Thymus (tissue), 11 donors: ENCODE results near the gene SH3PXD2A. TPM values are rescaled to one million over a fixed set of nuclear protein-coding genes. Genes with fewer than 3 reads are reported as not detected.

Experiments
- DNase-seq, 9 donors: peaks; one replicate each; pipeline ENCODE4 v3.0.0-alpha.2; 2013; ENCODE audit warnings: low spot score in 9 of 9, low read depth in 6 of 9, missing footprints in 1 of 9
- H3K27ac ChIP-seq, 2 donors: one replicate each; pipeline ENCODE4 v1.5.1; 2013; ENCODE audit warnings: control low read depth in 1 of 2, low read depth in 1 of 2, low read length in 1 of 2, mild to moderate bottlenecking in 1 of 2, moderate library complexity in 1 of 2
- H3K27me3 ChIP-seq, 2 donors: one replicate each; pipeline ENCODE4 v1.5.1; 2013; ENCODE audit warnings: low read length in 1 of 2; ENCODE audit not compliant: control insufficient read depth in 2 of 2, insufficient read depth in 1 of 2
- H3K36me3 ChIP-seq, 2 donors: one replicate each; pipeline ENCODE4 v1.5.1; 2013; ENCODE audit warnings: low read length in 1 of 2, mild to moderate bottlenecking in 1 of 2, moderate library complexity in 1 of 2; ENCODE audit not compliant: control insufficient read depth in 2 of 2, insufficient read depth in 2 of 2
- H3K4me1 ChIP-seq, 2 donors: one replicate each; pipeline ENCODE4 v1.5.1; 2013; ENCODE audit warnings: low read length in 2 of 2; ENCODE audit not compliant: control insufficient read depth in 2 of 2, insufficient read depth in 2 of 2
- H3K4me3 ChIP-seq, 2 donors: one replicate each; pipeline ENCODE4 v1.5.1; 2013; ENCODE audit warnings: low read length in 2 of 2, control low read depth in 1 of 2, mild to moderate bottlenecking in 1 of 2
- H3K9me3 ChIP-seq, 2 donors: one replicate each; pipeline ENCODE4 v1.5.1; 2013; ENCODE audit warnings: low read length in 1 of 2, mild to moderate bottlenecking in 1 of 2; ENCODE audit not compliant: control insufficient read depth in 2 of 2, insufficient read depth in 1 of 2
- WGBS: extraction: QIAGEN DNeasy Blood & Tissue Kit; methylation state at CpG from one replicate; pipeline ENCODE4 v1.1.7; 2013; 5-methylcytosine and 5-hydroxymethylcytosine counted together
- polyA plus RNA-seq: library from polyadenylated mRNA; stranded (reverse); fragments of 200-250 nt; gene quantifications from one replicate; pipeline ENCODE4 v1.2.3, GENCODE V29; 2013
- total RNA-seq: library from RNA; stranded (reverse); fragments of 120-200 nt; gene quantifications from one replicate; pipeline ENCODE4 v1.2.4, GENCODE V29; 2013
- donor health status: healthy.

The SH3PXD2A gene
- total and polyA plus RNA-seq, 2 donors = 3.8 to 9.5 TPM

DNA sequence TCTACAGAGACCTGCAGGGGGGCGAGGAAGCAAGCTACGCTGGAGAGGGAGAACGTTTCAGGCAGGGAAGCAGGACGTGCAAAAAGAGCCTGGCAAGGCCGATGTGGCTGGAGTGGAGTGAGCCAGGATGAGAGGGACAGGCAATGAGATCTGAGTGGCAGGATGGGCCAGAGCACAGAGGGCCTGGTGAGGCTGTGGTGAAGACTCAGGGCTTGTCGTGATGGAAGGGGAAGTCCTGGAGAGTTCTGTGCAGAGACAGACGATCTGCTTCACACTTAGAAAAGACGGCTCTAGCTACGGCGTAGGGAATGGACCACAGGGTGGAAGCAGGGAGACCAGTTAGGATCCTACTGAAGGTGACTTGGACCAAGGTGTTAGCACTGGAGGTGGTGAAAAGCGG is 87.0 kb downstream of the SH3PXD2A start:
- peaks cover 0 to 5% of the 10 kb centered on the region in 2 donors for H3K9me3 ChIP-seq
- no peaks in the 10 kb centered on the region for H3K27me3 ChIP-seq
- H3K4me3 ChIP-seq = no peak overlapping the region
- 93% methylated on average over 11 of the region's 11 CpGs for WGBS
- peaks cover 9 to 49% of the 10 kb centered on the region in 2 donors for H3K4me1 ChIP-seq
- no peak overlapping the region for H3K27ac ChIP-seq
- DNase-seq = no peak
- H3K36me3 ChIP-seq = no peaks in the 10 kb centered on the region

DNA sequence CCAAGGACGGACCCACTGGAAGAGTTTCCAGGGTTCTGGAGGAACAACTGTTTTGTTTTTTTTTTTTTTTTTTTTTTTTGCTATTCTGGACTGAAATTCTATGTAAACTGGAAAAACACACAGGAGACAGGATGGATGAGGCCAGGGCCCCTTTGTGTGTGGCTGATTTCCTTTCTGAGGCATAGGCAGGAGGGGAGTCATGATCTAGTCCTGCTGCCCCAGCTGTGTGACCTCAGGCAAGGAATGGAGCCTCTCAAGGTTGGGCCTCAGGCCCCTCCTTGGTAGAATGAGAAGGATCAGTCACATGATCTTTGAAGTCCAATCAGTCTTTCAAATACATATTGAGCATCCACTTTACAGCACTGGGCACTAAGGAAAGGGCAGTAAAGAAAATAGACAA is 87.6 kb downstream of the SH3PXD2A start:
- 43% methylated on average over 1 of the region's 1 CpG for WGBS
- Histone ChIP-seq H3K4me3 (no peak overlapping the region), H3K27ac (no peak overlapping the region), H3K9me3 (peaks cover 0 to 5% of the 10 kb centered on the region in 2 donors), H3K27me3 (no peaks in the 10 kb centered on the region), H3K36me3 (no peaks in the 10 kb centered on the region), H3K4me1 (peaks cover 8 to 52% of the 10 kb centered on the region in 2 donors)
- no peak for DNase-seq

GRCh38 chr10:103766751-103767505 is 88.4 kb downstream of the SH3PXD2A start:
- Histone ChIP-seq H3K9me3 (peaks cover 0 to 5% of the 10 kb centered on the region in 2 donors), H3K27me3 (no peaks in the 10 kb centered on the region), H3K27ac (no peak overlapping the region), H3K4me1 (peaks cover 7 to 44% of the 10 kb centered on the region in 2 donors), H3K4me3 (no peak overlapping the region), H3K36me3 (no peaks in the 10 kb centered on the region)
- DNase-seq = no peak
- WGBS = 95% methylated on average over 8 of the region's 8 CpGs

DNA sequence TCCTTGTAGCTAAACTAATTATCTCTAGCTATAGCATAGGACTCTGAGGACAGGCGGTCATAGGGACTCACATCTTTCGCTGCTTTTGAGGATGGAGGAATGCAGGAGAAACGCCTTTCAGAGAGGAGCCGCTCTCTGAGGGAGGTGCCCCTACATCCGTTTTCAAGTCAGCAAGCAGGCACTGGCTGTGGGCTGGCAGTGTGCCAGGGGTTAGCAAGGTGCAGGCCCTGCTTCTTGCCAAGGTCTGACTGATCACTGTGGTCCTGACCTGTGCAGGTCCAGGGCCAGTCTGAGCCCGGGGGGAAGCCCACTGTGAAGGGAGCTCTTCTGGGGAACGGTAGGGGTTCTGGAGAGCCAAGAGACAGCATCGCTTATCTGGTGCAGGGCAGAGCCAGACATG is 89.4 kb downstream of the SH3PXD2A start:
- no peak overlapping the region for H3K27ac ChIP-seq
- H3K4me3 ChIP-seq = no peak overlapping the region
- peaks cover 0 to 5% of the 10 kb centered on the region in 2 donors for H3K9me3 ChIP-seq
- WGBS = 50% methylated on average over 8 of the region's 8 CpGs
- no peaks in the 10 kb centered on the region for H3K27me3 ChIP-seq
- H3K36me3 ChIP-seq = no peaks in the 10 kb centered on the region
- peak in 1 of 9 donors; percentile 61 for DNase-seq
- peaks cover 7 to 36% of the 10 kb centered on the region in 2 donors for H3K4me1 ChIP-seq

- Histone ChIP-seq H3K36me3 (no peaks in the 10 kb centered on the region), H3K4me3 (no peak overlapping the region), H3K27me3 (no peaks in the 10 kb centered on the region), H3K4me1 (peaks cover 7 to 36% of the 10 kb centered on the region in 2 donors), H3K27ac (no peak overlapping the region), H3K9me3 (peaks cover 0 to 5% of the 10 kb centered on the region in 2 donors)
- 88% methylated on average over 6 of the region's 6 CpGs for WGBS
- no peak for DNase-seq
These were observed 90.2 kb downstream of the SH3PXD2A start for GRCh38 chr10:103765168-103765567.

GRCh38 chr10:103764296-103765088 is 90.9 kb downstream of the SH3PXD2A start:
- H3K4me3 ChIP-seq = no peak overlapping the region
- H3K9me3 ChIP-seq = peaks cover 0 to 5% of the 10 kb centered on the region in 2 donors
- no peak overlapping the region for H3K27ac ChIP-seq
- WGBS = 89% methylated on average over 7 of the region's 7 CpGs
- no peaks in the 10 kb centered on the region for H3K27me3 ChIP-seq
- H3K4me1 ChIP-seq = peaks cover 7 to 41% of the 10 kb centered on the region in 2 donors
- DNase-seq = no peak
- no peaks in the 10 kb centered on the region for H3K36me3 ChIP-seq

- peak in 2 of 9 donors; percentile 28 to 53 for DNase-seq
- Histone ChIP-seq H3K27ac (no peak overlapping the region), H3K9me3 (peaks cover 0 to 5% of the 10 kb centered on the region in 2 donors)
These were observed 91.8 kb downstream of the SH3PXD2A start for GRCh38 chr10:103763374-103764202.

DNA sequence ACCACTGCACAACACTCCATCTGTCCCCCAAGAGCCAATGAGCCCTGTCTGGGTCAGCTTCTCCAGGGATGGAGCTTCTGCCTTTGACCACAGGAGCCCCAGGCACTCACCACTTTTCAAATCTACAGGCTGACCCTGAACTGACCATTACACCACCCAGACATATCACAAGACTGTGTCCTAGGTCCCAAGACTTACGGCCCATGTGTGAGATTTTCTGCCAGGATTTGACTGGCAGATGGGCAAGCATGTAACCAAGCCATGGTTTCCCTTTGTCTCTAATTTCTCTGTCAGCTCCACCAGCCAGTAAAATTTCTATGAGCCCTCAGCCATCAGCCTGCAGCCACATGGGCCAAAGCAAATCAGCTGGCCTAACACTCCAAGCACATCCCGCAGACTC is 92.5 kb downstream of the SH3PXD2A start:
- 95% methylated on average over 2 of the region's 2 CpGs for WGBS
- Histone ChIP-seq H3K27ac (no peak overlapping the region), H3K27me3 (peaks cover 0 to 2% of the 10 kb centered on the region in 2 donors), H3K36me3 (no peaks in the 10 kb centered on the region), H3K9me3 (peaks cover 0 to 5% of the 10 kb centered on the region in 2 donors), H3K4me3 (no peak overlapping the region), H3K4me1 (peaks cover 7 to 50% of the 10 kb centered on the region in 2 donors)
- DNase-seq = no peak

More at GRCh38 chr10:103763374-103764202, 91.8 kb downstream of the SH3PXD2A start:
- 34% methylated on average over 7 of the region's 7 CpGs for WGBS
- no peaks in the 10 kb centered on the region for H3K27me3 ChIP-seq
- peaks cover 7 to 44% of the 10 kb centered on the region in 2 donors for H3K4me1 ChIP-seq
- no peaks in the 10 kb centered on the region for H3K36me3 ChIP-seq
- no peak overlapping the region for H3K4me3 ChIP-seq
